NCI-H1436 treated with DMSO at 0.1 percent for 48 hours (cell line): ENCODE results near the gene SKAP1.
"Not testable (repeated sequence)": the region's sequence is repeated elsewhere in the genome, so short reads cannot be mapped to it uniquely, and the experiment has no call there.

ENCODE experiments used
- DNase-seq: peaks from one replicate; lab custom pipeline; 2025; lab: John Stamatoyannopoulos, UW

Gene SKAP1

DNA sequence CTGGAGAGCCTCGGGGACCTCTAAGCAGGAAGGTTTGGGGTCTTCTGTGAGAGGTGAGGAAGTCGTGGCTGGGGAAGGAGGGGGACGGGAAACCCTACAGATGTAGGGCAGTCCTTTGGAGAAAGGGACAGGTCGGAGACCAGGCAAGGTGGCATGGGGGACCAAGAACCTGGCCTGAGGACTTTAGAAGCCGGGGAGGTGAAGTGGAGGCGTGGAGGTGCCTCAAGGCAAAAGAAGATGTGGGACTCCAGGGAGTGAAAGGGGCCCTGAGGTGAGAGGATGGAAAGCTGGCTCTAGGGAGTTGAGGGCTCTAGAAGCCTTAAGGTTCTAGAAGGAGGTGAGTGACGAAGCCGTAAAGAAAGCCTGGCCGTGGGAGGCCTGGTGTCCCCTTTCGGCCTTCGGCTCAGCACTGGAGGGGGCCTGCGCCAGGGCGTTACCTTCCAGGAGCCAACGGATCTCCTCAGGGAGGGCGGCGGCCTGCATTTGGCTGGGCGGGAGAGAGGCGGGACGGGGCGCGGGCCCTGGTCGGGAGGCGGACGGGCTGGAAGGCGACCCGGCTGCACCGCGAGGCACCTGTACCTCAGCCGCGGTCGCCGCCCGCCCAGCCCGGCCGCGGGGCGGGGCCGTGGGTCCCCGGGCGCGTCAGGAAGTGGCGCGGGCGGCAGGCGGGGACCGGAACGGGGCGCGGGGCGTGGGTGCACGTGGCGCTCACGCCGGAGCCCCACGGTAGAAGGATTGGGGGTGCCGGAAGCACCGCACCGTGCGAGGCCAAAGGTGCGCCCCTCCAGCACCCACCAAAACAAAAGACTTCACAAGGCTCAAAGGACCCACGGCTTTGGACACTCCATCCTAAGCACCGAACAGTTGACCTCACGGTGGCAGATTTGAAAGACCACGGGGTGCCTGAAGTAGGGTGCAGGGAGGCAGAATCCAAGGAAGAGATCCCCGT is at the start of gene SKAP1:
TSS of gene SKAP1 (minus strand) at position 577 of the 949 bp plus-strand sequence.
- no peak for DNase-seq

DNA sequence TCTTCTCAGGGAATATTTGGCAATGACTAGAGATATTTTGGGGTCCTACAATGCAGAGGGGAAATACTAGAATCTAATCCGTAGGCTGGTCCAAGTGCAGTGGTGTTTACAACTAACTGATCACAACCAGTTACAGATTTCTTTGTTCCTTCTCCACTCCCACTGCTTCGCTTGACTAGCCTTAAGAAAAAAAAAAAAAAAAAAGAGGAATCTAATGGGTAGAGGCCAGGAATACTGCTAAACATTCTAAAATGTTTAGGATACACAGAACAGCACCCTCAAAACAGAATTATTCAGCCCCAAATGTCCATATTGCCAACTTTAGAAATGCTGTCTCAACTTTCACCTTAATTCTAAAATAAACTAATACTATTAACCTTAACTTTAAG is 49.0 kb upstream of the SKAP1 start:
- DNase-seq, result no peak

DNA sequence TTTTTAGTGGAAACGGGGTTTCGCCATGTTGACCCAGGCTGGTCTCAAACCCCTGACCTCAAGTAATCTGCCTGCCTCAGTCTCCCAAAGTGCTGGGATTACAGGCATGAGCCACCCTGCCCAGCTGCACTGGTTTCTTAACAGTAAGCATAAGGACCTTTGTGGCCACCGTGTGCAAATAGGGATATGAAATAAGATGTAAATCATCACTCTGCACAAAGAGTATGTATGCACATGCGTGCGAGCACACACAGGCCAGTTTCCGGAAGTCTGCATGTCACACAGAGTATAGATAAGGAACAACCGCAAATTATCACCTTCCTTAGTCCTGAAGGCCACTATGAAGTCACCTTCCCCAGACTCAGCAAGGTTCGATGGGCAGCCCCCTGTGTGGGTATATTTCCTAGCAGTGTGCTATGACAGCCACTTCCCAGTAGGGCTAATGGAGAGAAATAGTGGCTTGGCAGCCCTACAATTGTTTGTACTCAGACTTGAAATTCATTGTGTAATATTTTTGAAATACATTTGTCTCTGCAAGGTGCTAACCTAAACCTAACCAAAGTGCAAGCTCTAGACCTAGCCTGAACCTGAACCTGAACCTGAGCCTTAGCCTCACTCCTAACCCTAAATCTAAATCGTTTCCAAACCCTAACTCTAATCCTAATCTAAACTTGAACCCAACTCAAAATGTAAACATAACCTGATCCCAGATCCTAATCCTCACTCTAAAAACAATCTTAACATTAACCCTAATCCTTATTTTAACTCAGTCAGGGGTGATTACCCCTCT is 48.4 kb upstream of the SKAP1 start:
- no peak for DNase-seq

DNA sequence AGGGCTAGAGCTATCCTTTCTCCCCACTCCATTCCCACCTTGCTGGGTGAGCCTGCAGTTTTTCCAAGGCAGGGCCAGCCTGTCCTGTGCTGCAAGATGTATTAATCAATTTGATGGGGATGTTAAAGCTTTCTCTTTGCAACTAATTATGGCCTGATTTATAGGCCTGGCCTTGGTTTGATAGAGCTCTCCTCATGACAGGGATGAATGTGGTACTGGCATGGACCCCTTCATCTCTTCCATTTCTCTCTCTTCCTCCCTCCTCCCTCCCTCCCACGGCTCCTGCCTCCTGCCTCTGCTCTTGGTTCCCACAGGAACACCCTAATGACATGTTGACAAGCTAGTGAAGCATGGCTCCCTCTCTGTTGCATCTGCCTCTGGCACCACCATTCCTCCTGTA is 47.2 kb upstream of the SKAP1 start:
- DNase-seq, result no peak

DNA sequence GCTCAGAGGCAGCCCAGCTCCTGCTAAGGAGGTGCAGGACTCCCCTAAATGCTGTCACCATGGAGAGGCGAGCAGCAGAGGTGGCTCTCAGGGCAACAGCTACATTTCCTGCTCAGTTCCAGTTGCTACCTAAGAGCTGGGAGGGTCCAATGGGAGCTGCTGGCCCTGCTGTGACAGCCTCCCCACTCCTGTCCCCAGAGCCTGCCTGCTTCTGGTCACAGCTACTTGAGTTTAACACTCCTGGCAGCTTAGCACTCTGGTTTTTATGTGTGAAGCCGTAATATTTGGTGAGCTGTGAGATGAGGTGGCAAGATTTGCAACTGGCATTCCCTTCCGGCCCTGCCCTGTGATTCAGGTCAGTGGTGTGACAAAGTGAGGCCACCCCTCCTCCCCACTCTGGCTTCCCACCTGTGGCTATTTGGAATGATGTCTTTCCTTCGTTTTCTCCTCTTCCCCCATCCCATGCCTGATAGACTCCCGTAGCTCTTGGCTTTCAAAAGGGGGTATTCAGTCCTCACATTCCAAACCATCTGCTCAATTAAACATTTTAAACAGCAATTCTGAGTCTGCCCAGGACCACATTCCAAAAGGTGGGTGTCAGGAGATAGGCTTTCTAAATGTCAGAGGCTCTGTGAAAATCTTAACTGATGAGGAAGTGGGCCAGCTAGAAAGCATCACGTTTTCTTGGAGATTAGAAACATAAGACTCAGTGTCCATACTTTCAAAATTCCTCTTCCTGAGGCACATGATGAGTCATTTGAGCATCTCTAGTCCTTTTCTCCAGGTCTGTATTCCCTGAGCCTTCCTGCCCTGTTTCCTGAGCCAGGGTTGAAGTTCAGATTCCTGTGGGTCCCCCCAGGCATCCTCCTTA is 42.6 kb upstream of the SKAP1 start:
- DNase-seq, result no peak

DNA sequence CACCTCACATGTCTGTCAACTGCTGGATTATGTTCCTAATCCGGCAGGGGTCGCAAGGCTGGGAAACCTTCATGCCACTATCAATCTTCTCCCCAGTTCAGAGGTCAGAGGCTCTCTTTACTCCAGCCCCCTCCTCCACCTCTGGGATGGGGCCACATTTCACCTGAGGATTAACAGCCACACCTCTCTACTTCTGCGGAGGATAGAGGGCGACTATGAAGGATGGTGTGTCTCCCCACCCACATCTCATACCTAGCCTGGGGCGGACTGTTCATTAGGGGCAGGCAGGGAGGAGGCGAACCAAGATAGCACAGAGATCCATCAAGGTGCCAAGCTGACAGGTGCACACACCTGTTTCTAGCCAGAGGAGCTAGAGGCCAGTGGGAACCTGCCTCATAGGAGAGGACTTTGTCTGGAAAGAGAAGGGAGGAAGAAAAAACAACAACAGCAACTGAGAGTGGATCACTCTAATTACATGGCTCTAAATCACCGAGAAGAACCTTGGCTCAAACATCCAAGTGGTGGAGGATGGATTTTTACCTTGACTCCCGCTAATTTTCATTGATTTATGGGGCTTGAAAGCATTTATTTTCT is 41.9 kb upstream of the SKAP1 start:
- DNase-seq, result no peak

DNA sequence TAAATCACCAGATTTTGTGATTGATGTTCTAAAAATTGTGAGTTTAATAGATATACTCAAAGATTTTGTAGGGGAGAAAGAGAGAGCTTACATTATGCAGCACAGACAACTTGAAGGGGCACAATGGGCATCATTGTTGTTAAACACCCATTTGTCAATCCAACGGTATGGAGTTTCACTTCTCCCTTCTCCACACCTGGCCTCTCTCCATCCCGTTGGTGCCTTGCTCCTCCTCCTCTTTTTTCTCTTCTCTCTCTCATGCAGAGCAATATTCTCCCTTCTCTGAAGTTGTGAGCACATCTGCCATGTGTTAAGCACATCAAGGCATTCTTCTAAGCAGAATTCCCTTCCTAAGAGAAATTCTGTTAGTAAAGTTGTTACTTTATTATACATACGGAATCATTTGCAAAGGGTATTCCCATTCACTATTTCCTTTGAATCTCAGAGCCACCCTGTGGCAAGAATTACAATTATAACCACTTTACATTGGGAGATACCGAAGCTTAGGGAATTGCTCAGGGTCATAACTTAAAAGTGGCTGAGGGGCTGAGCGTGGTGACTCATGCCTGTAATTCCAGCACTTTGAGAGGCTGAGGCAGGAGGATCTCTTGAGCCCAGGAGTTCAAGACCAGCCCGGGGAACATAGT is 40.5 kb upstream of the SKAP1 start:
- DNase-seq, result no peak

DNA sequence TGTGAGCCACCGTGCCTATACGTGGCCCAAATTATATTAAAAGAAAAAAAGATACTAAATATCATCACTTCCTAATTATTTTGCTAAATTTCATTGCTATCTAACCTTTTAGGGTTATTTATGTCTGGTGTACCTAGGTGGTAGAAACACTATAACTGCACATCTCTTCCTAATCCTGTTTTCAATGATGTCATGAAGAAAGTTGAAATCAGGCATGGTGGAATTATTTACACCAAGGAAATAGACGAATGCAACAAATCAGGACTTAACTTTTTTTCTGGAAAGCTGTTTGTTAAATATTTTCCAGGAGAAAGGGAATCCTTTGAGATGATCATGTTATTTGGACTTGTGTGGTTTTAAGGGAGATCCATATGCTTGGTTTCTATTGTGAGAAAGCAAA is 39.2 kb upstream of the SKAP1 start:
- no peak for DNase-seq

DNA sequence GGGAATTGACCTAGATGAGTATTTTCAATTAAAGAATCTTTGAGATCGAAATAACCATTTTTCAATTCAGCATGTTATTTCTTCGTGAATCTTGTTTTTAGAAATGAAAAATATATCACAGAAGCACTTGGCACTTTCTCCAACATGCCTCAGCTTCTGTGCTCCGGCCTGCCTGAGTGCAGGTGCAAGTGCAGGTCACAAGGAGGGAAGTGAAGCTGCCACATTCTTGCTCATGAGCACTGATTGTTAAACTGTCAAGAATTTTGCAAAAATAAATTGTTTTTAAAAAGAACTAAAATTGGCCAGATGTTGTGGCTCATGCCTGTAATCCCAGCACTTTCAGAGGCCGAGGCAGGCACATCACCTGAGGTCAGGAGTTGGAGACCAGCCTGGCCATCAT is 38.3 kb upstream of the SKAP1 start:
- DNase-seq, result no peak

DNA sequence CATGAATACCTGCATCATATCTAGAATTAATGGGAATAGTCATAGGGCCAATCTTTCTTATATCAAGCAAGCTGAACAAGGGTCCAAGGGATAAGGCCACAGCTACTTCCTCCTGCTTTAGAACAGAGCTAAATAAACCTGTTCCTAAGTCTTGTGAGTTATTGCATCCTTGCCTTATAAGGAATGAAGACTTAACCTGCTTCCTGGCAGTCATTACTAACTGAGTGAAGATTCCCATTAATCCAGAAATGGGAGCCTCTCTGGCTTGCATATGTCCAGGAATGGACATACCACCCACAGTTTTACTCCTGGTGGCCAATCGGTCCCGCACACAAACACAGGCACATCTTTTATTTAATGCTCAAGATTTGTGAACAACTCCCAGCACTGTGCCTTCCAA is 35.9 kb upstream of the SKAP1 start:
- no peak for DNase-seq

DNA sequence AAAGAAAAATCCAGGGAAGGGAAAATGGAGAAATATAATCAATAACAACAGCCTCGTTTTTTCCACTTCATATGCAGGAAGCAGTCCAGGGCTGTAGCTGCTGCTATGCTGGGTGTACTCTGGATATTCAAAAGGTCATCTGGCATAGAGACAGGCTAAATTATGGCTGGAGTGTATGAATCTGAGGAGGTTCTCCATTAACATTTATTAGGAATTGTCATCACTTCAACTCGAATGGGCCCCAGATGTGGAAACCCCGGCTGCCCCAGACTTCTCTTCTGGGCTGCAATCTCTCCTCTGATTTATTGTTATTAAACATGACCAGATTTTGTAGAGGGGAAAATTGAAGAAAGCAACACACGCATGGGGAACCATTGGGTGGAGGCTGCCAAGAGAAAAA is 33.5 kb upstream of the SKAP1 start:
- no peak for DNase-seq

DNA sequence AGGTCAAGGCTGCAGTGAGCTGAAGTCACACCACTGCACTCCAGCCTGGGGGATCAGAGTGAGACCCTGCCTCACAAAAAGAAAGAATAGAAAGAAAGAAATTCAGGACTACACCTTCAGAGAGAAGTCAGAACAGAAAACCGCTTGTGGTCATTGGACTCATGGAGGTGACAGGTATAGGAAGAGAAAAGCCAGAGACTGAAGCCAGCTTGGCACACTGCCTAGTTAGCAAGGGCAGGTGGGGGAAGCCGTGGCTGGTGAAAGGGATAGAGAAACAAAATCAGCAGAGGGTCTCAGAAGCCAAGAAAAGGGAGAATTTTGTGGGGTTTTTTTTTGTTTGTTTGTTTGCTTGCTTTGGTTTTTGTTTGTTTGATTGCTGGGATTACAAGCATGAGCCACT is 32.9 kb upstream of the SKAP1 start:
- DNase-seq, result no peak

DNA sequence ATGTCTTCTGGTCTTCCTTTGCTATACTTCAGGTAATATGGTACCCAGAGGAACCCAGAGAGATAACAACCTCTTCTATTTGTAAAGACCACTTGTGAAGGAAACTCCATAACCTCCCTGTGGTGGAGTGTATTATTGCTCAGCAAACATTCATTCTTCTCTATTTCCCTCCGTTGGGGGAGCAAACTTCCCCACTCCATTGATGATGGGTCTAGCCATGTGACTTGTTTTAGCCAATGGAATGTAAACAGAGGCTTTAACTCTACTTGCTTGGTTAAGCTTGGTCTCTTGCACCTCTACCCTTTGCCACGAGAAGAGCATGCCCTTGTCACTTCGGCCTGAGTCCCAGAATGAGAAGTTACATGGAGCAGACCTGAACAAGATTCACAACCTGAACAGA is 30.0 kb upstream of the SKAP1 start:
- DNase-seq, result no peak

DNA sequence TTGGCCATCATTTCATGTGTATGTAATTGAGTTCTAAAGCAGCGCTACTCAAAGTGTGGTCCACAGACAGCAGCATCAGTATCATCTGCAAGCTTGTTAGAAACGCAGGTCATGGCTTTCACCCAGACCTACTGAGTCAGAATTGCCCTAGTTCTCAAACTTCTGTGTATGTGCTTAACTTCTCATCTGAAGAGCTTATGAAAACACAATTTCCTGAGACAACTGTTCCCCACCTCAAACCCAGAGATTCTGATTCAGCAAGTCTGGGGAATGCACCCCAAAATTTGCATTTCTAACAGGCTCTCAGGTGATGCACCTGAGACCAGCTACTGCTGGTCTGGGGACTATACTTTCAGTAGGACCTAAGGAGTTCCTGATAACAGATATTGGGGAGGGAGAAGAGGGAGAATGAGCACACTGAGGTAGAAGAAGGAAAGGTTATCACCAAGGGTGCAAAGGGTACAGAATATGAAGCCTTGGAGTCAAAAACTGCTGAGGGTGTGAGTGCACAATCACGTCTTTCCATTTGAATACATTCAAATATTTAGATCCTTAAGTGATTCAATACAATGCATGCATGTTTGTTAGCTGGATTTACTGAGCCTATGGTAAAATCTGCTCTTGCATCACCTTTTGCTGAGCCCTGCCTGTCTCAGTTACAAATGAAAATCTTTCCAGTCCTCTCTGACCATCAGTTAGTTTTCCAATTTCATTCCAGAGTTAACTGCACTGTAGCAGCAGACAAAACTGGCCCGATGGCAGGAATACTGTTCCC is 29.2 kb upstream of the SKAP1 start:
- no peak for DNase-seq

DNA sequence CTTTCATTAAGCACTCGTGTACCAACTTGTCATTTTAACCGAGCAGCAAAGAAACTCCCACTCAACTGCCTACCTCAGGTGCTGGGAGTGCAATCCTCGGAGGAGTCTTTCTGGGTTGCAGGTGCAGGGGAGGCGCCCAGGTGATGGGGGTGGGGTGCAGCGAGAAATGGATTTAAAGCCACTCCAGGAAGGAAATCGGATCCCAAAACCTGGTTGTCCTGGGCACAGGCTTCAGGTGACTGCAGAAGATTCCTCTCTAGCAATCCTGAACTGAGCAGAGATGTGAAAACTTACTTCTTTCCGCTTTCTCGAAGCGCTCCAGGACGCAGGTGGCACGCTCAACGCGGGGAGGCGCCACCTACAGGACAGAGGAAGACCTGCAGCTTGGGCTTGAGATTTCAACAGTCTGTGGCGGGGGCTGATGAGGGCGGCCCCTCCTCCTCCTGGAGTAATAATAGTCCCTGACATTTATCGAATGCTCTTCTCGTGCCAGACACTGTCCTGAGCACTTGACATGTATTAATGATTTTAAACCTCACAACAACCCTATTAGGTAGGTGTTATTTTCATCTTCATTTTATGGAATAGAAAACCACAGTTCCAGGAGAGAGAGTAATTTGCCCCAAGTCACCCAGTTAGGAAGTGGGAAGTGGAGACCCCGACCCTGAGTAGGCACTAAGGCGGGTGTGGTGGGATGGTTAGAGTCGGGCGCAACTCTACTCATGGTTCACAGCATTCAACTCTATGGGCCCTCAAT is 27.2 kb upstream of the SKAP1 start:
- no peak for DNase-seq

DNA sequence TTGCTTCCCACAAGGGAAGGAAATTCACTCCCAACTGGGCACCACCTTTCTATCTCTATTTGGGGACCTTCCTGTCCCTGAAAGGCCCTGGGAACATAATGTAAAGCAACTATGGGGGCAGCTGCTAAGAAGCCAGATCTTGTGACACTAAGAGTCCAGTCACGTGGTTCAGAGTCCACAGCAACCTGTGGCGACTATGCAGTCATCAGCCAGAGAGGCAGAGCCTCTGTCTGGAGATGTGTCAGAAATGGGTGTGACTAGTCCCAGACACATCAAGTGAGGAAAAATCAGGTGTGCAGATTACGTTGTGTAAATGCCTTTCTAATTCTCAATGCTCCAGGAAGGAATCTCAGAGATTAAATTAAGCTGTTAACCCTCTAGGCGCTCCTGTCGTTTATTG is 26.6 kb upstream of the SKAP1 start:
- no peak for DNase-seq

DNA sequence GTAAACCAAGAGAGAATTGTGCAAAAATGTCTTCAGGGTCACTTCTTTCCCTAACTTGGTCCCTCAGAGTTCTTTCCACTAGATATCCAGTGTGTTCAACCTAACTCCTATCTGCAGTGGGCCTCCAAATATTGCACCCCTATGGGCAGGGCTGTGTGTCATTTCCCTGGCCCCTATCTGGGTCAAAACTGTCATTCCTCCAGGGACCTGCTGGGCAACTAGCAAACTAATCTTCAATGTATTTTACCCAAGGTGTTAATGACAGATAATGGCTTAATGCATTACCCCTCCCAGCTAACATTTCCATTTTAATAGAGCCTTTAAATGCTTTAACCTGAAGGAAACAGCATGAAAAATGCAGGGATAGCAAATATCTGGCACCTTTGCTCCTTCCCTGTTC is 25.8 kb upstream of the SKAP1 start:
- DNase-seq, result no peak

DNA sequence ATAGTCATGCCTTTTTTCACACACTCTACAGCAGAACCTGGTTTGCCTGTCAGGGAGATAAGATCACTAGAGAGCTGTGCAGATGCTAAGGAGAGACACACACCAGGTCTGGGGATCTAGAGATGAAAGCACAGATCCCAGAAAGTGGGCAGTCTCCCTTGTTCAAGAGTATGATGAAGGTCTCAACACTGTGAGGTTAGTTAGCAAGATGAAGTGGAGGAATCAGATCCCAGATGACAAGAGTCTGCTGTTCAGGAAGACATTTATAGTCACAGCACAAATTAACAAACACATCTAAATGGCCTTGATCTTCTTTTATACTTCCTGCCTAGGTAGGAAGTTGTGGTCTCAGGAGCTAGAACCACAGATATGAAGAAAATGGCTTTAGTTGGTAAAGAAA is 23.4 kb upstream of the SKAP1 start:
- no peak for DNase-seq

DNA sequence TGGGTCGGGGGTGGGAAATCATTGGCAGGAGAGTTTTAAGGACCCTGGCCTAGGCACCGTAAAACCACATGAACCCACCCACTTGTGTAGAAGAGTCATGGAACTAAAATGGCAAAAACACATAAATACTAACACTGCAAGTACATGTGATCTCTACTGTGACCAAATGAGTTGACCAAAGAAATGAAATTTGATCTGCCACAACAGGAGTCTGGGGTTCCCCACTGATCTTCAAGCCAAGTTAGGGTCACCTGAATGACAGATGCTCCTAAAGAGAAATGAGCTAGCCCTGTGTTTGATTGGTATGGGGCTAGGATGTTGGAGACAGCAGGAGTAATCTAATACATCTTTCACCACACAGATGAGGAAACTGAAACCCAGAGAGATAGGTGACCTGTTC is 21.5 kb upstream of the SKAP1 start:
- no peak for DNase-seq

DNA sequence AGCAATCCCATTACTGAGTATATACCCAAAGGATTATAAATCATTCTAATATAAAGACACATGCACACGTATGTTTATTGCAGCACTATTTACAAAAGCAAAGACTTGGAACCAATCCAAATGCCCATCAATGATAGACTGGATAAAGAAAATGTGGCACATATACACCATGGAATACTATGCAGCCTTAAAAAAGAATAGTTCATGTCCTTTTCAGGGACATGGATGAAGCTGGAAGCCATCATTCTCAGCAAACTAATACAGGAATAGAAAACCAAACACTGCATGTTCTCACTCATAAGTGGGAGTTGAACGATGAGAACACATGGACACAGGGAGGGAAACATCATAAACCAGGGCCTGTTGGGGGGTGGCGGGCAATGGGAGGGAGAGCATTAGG is 19.3 kb upstream of the SKAP1 start:
- DNase-seq, result not testable (repeated sequence)
